HepG2 (cell line): ENCODE measurements around the gene HES3. TPM values are rescaled to one million over a fixed set of nuclear protein-coding genes. Genes with fewer than 3 reads are reported as not detected.

ENCODE experiments used
- PBX3 ChIP-seq: sonication (generic); formaldehyde crosslinking; IDR thresholded peaks from 2 replicates; pipeline ENCODE4 v1.8.1; 2023; ENCODE audit warnings: missing genetic modification reagents, inconsistent platforms, borderline replicate concordance
- POGK ChIP-seq: sonication (generic); formaldehyde crosslinking; conservative IDR thresholded peaks from 2 replicates; pipeline ENCODE4 v1.8.0; 2022; ENCODE audit warnings: mild to moderate bottlenecking, moderate library complexity, missing genetic modification reagents
- RXRB ChIP-seq: IDR thresholded peaks from 2 replicates; pipeline ENCODE4 v1.6.1; 2016; ENCODE audit warnings: borderline replicate concordance, missing genetic modification reagents, missing compliant biosample characterization
- SNAPC4 ChIP-seq: sonication (generic); formaldehyde crosslinking; IDR thresholded peaks from 2 replicates; pipeline ENCODE4 v1.4.0; 2020; ENCODE audit warnings: mild to moderate bottlenecking, missing genetic modification reagents
- TBX3 ChIP-seq: fragments of 450-650 bp; IDR thresholded peaks from 2 replicates; pipeline ENCODE4 v1.6.1; 2017; ENCODE audit warnings: antibody characterized with exemption, mild to moderate bottlenecking, inconsistent platforms, borderline replicate concordance
- TOE1 ChIP-seq: sonication (generic); formaldehyde crosslinking; IDR thresholded peaks from 2 replicates; pipeline ENCODE4 v1.4.0; 2020; ENCODE audit warnings: mild to moderate bottlenecking, missing genetic modification reagents
- WIZ ChIP-seq: sonication (generic); formaldehyde crosslinking; IDR thresholded peaks from 2 replicates; pipeline ENCODE4 v1.5.1; 2020; ENCODE audit warnings: mild to moderate bottlenecking, missing genetic modification reagents
- ZBTB38 ChIP-seq: sonication (generic); formaldehyde crosslinking; IDR thresholded peaks from 2 replicates; pipeline ENCODE4 v1.5.1; 2020; ENCODE audit warnings: mild to moderate bottlenecking, missing genetic modification reagents
- ZBTB46 ChIP-seq: sonication (generic); formaldehyde crosslinking; IDR thresholded peaks from 2 replicates; pipeline ENCODE4 v1.4.0; 2020; ENCODE audit warnings: mild to moderate bottlenecking, missing genetic modification reagents, borderline replicate concordance
- ZNF564 ChIP-seq: sonication (generic); formaldehyde crosslinking; IDR thresholded peaks from 2 replicates; pipeline ENCODE4 v1.8.1; 2023; ENCODE audit warnings: mild to moderate bottlenecking, missing genetic modification reagents
- ZNF609 ChIP-seq: sonication (generic); formaldehyde crosslinking; IDR thresholded peaks from 2 replicates; pipeline ENCODE4 v1.4.0; 2020; ENCODE audit warnings: mild to moderate bottlenecking, missing genetic modification reagents, borderline replicate concordance
- ZNF737 ChIP-seq: sonication (generic); formaldehyde crosslinking; IDR thresholded peaks from 2 replicates; pipeline ENCODE4 v1.5.0; 2020; ENCODE audit warnings: missing genetic modification reagents, mild to moderate bottlenecking, borderline replicate concordance
- polyA plus RNA-seq, 8 experiments: library from polyadenylated mRNA; depleted of rRNA in 3 of 8; stranded (reverse) in 7 of 8; unstranded in 1 of 8; fragments of >200 nt; fragmentation: Illumina TruSeq in 4 of 8; extraction: Trizol in 4 of 8; gene quantifications; 2 replicates each; pipeline versions ENCODE4 v1.2.1 to v1.2.3, GENCODE V29; 2011 to 2016; ENCODE audit warnings: low read depth in 4 of 8, missing spikeins in 1 of 8, mixed read lengths in 1 of 8; ENCODE audit not compliant: insufficient read depth in 1 of 8
- total RNA-seq, 5 experiments: library from RNA; depleted of rRNA; stranded (reverse); fragments of >200 nt; fragmentation: Illumina TruSeq; extraction: Trizol; gene quantifications; 2 replicates each; pipeline ENCODE4 v1.2.3, GENCODE V29; 2016; ENCODE audit warnings: low read depth in 1 of 5

The HES3 gene
- total and polyA plus RNA-seq, 2 of the 13 experiments (the other 11 are each of a cell fraction or from before 2014, with no cell fraction given) = not detected

- TF ChIP-seq RXRB (CRISPR knock-in tag) (peak; percentile 81), ZBTB38 (CRISPR knock-in tag) (peak; percentile 18; the same call in 1 of the 2 replicates), ZNF737 (CRISPR knock-in tag) (peak; percentile 47; the same call in 1 of the 2 replicates), SNAPC4 (CRISPR knock-in tag) (0 out of 2 replicates have a peak, but pooled peaks have one; percentile 77), WIZ (CRISPR knock-in tag) (0 out of 2 replicates have a peak, but pooled peaks have one; percentile 25), ZNF609 (CRISPR knock-in tag) (peak; percentile 39), TBX3 (no peak), ZNF564 (CRISPR knock-in tag) (peak; percentile 76; the same call in 1 of the 2 replicates), PBX3 (CRISPR knock-in tag) (peak; percentile 56; the same call in 1 of the 2 replicates), ZBTB46 (CRISPR knock-in tag) (0 out of 2 replicates have a peak, but pooled peaks have one; percentile 51), TOE1 (no peak), POGK (CRISPR knock-in tag) (peak; percentile 86; the same call in 1 of the 2 replicates)
Measured at GRCh38 chr1:6205849-6206519, 38.0 kb upstream of the HES3 start, which contains the start of gene RNF207 (continued).
